GM19455 (cell line): ENCODE results near the gene CC2D1A.

ENCODE experiments used
- ATAC-seq: cut with Tn5 transposase; IDR thresholded peaks from one replicate; pipeline ENCODE4 v1.9.1; 2021; ENCODE audit not compliant: unreplicated experiment

Gene CC2D1A

DNA sequence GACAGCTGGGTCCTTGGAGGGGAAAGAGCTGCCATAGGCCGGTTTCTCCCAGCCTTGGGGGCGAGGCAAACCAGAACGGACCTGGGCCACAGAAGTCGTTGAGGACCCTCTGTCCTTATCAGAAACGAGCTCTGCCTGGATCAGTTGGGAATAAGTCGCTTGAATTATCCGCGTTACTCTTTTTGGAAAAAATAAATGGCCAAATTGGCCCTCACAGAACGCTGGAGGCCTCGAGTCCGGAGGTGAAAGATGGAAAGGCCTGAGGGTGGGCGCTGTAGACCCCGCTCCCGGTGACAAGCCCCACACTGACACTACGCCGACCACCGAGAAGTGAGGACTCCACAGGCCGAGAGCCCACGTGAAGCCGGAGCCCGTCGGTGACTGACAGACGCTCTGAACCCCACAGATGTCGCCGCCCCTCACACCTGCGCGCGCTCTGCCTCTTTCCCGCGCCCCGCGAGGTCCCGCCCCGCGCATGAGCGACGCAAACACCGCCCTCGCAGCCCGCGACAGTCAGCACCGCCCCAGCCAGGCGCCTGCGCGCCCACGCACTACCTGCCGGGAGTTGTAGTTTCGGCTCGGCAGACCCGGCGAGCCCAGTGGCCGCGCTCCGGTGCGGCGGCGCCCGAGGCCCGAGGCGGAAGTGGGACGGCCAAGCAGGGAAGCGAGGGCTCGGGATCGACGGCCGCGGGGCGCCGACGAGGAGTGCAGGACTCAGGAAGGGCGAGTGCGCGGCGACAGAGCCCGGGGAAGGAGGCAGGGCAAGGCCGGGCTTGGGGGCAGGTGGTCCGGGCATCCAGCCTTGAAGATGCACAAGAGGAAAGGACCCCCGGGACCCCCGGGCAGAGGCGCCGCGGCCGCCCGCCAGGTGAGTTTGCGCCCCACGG is at the start of gene CC2D1A, which contains the start of gene BRME1:
TSS of gene CC2D1A (plus strand) at position 568 of the 887 bp plus-strand sequence. CDS start at position 809, 241 bp downstream.
TSS of gene BRME1 (minus strand) at position 484 of the 887 bp plus-strand sequence. CDS start 1,225 bp downstream, outside the sequence.
- ATAC-seq: peak; percentile 79

DNA sequence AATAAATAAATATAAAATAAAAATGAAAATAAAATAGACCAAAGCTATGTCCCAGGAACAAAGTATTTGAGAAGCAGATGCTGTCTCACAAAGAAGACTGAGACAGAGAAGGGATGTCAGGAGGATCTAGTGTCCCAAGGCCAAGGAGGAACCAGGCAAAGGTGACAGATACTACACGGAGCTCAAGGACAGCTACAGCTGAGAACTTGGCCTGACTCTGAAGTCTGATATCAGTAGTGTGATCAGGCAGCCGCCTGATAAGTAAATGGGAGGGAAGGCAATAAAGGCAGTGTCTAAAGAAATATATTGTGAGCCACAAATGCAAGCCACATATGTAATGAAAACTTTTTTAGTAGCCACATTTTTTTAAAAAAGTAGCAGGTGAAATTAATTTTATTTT is 49.5 kb upstream of the CC2D1A start:
- ATAC-seq: no peak

DNA sequence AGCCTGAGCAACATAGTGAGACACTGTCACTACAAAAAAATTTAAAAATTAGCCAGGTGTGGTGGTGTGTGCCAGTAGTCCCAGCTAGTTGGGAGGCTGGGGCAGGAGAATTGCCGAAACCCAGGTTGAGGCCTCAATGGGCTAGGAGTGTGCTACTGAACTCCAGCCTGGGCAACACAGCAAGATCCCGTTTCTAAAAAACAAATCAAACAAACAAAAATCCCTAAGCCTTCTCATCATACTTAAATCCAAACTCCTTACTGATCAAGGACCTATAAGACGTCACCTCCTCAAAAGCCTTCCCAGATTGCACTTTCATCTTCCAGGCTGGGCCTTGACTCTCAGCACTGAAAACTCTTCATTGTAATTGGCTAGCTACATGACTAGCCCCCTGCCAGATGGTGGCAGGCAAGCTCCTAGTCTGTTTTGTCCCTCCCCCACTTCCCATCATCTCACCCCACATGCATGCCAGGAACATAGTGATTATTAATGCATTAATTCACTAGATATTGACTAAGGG is 46.6 kb upstream of the CC2D1A start:
- no peak for ATAC-seq

DNA sequence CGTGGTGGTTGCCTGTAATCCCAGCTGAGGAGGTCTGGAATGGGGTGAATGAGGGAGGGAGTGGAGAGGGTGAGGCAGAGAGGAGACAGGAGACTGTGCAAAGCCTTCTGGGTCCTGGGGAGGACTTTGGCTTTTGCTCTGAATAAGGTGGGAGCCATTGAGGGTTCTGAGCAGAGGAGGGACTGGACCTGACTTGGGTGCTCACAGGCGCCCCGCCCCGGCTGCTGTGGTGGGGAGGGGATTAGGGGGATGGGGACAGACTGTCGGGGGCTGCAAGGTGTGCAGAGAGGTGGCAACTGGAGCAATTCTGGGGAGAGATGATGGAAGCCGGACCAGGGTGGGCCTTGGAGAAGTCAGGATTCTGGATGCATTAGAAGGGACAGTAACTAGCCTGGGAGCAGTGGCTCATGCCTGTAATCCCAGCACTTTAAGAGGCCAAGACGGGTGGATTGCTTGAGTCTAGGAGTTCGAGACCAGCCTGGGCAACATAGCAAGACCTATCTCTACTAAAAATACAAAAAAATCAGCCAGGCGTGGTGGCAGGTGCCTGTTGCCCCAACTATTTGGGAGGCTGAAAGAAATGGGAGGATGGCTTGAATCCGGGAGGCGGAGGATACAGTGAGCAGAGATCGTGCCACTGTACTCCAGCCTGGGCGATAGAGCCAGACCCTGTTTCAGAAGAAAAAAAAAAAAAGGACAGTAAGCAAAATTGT is 45.2 kb upstream of the CC2D1A start:
- no peak for ATAC-seq

DNA sequence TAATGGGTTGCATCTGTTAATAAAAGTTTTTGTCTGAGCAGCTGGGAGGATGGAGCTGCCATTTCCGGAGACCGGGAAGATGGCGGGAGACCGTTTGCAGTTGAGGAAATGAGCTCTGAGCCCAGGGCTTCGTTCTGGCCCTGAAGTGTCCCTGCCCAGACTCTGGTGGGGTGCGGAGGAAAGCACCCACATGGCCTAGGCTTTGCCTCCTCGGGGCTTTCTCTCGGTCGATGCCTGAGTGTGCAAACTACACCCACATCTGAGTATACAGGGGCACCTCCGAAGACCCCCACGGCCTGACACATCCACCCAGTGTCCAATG is 44.6 kb upstream of the CC2D1A start:
- ATAC-seq: peak; percentile 26

DNA sequence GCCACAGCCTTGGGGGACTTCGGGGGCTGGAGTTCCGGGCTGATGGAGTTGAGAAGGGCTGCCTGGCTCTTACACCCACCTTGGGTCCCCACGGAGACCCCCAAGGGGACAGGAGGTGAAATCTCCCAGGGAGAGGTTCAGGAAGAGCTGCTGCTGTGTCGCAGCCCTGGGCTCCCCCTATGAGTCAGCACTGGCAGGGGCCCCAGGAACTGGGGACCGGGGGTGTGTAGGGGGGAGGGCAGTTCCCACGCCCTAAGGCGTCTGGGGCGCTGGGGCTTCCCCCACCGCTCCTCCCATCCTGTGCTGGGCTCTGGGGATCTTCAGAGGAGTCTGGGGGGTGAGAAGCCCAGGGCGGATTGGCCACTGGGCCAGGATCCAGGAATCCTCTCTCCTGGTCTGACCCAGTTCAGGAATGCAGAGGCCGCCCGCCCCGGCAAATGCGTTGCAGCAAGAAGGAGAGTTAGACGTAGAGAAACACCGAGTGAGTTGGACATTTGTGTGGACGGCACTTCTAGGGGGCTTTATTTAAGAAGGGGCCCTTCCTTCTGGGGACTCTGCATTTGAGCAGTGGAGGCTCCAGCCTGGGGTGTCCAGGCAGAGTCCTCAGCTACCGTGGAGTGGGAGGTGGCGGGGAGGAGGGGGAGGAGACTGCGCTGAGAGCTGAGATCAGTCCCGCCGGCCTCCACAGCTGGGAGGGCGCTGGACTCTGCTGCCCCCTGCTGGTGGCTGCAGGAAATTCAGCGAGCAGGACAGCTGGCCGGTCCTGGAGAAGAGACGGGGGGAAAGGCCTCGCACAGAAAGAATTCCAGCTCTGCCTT is 44.1 kb upstream of the CC2D1A start:
- peak; percentile 65 for ATAC-seq

DNA sequence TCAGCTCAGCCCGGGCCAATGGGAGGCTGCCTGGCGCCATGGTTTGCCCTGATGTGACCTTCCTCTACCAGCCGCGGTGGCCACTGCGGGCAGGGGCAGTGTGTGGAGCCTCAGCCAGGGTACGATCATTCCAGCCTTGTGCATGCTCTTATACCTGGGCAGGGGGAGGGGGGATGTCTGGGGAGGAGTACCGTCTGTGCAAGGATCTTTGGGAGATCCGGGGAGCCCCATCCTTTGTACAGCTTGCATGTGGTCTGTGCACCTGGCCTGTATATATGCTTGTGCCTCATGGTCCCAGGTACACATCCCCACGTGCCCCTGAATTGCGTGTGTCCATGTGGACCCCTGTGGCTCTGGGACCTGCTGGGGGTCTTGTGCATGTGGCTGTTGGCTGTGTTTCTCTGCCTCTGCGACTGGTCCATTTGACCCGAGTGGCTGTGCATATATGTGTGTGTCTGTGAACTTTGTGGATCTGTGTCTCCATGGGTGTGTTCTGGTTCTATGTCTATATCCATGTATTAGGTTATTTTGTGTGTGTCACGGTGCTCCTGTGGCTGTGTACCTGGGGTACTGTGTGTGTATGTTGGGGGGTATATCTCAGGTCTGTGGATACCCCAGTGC is 41.8 kb upstream of the CC2D1A start:
- no peak for ATAC-seq

DNA sequence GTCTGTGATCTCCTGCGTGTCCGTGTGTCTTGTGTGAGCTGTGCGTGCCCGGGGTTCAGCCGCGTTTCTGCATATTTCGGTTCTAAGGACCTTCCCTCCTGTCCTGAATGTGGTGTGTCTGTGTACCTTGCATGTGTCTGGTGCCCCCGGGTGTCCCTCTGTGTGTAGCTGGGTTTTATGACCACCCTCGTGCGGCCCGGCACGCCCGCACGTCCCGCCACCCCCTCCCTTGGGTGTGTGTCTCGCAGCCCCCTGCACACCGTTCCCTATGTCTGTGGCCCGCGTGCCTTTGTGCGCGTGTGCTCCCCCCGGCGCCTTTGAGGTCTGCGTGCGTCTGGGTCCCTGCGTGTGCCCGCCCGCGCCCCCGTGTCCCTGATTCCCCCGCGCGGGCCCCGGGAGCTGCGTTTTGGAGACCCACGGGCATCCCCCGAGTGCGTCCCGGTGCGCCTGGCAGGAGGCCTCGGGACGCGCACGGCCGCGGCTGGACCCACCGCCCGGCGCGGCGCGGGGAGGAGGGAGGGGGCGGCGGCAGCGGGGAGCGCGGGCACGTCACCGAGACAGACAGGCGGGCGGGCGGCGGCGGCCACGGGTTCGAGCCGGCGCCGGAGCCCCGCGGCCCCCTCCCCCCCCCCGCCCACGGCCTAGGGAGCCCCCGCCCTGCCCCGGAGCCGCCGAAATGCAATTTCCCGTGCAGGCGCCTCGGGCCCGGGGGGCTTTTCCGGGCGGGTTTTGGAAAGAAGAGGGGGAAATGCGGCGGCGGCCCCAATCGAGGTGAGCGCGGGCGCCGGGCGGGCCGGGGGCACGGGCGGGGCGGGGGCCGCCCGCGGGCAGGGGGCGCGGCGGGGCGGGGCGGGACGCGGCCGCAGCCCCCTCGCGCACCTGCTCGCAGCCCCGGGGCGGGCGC is 41.1 kb upstream of the CC2D1A start:
- ATAC-seq: no peak

DNA sequence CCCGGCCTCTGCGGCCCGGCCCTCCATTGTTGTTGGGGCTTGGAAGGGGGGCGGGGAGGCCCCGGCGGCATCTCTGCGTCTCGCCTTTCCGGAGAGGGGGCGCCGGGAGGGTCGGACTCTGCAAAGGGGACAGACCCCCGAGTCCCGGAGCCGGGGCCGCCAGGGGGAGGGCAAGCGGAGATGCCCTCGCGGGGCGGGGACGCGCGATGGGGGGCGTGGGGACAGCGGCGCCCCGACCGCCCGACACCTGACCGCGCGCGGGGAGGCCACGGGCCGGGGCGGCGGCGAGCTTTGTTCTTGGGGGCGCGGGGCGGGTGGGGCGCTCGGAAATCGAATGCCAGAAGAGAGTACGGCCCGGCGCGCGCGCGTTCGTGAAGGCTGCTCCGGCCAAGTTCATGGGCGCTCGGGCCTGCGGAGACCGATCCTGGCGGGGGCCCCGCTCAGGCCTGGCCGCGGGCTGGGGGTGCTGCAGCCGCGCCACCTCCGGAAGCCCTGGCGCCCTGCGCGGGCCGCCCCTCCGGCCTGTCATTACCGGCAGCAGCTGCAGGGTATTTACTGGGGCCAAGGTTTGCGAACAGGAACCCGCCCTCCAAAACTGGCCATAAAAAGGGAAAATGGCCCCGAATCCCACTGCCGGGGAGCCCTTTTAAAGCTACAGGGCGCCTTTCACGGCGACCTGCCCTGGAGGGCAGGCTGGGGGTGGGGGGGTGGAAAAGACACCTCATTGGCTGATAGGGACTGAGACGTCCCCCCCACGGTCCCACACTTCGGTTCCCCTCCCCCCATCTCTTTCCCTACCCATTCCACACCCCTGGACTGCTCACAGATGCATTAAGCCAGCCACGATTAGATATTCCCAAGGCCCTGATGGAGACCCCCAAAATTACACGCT is 40.2 kb upstream of the CC2D1A start:
- no peak for ATAC-seq

DNA sequence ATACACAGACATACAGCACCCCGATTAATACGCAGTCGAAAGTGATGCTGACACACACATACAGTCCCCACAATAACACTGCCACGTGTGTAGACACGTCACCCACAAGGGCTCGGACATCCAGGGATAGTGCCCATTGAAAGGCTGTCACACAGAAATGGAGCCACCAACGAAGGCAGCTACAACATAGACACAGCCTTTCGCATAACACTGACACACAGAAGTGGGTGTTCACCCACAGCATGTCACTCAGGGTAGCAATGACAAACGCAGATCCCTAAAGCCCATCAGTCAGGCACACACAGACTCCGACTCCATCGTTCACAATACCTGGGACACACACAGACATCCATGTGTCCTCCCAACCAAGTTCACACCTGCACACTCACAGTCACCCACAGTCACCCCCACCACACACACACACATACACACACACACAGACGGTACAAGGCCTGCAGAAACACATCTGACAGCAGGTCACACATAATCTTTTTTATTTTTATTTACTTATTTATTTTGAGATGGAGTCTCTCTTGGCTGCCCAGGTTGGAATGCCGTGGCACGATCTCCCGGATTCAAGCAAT is 39.4 kb upstream of the CC2D1A start:
- no peak for ATAC-seq

DNA sequence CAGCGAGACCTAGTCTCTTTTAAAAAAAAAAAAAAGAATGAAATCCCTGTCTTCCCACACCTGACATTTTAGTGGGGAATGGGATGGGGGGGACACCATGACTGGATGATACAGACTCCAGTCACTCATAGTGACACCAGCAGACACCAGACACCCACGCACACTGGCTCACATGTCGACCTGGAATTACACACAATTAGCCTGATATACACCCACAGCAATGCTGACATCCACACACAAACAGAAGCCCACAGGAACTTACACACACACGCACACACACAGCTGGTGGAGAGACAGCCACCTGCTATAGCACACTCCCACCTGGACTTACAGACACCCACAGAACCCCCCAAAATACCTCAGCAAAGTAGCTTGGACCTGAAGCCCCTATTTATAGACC is 37.3 kb upstream of the CC2D1A start:
- ATAC-seq: no peak

DNA sequence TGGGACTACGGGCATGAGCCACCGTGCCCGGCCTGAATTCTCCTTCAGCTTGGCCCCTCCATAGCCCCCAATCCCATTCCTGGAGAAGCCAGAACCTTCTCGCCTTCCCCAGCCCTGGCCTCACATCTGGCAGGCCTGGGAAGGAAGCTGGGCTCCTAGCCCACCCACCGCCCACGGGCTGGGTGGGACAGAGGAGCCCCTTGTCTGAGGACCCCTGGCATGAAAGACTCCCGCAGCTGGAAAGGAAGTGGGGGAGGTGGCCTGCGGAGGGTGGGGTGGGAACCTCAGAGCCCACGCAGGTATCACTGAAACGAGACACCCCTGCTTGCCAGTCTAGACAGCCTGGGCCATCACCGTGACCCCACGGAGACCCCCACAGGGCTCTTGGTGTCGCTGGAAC is 36.7 kb upstream of the CC2D1A start:
- ATAC-seq: no peak

DNA sequence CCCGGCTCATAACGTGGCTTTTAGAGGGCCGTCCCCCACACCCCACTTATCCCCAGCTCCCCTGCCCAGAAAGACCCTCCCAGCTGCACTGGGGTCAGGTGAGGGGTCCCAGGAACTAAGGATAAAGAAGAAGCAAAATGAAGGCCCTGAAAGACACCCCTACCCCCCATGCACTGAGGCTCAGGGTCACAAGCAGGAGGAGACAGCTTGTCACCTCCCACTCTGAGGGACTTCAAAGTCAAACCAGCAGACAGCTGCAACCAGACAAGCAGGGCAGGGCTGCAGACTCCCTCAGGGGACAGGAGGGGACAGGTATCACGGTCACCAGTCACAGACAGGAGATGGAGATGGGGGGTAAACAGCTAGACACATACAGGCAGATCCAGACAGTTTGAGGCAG is 35.1 kb upstream of the CC2D1A start:
- no peak for ATAC-seq

DNA sequence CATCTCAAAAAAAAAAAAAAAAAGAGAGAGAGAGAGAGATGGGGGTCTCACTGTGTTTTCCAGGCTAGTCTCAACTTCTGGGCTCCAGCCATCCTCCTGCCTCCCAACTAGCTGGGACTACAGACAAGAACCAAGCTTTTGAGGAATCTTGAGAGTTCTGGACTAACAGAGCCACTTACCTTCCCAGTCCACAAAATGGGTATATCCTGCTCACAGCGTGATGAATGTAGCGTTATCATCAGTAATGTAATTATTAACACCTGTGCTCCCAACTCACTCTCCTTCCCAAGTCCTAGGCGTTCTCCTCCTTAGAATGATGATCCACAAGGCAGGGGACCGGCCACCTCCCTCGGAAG is 33.7 kb upstream of the CC2D1A start:
- ATAC-seq: no peak

DNA sequence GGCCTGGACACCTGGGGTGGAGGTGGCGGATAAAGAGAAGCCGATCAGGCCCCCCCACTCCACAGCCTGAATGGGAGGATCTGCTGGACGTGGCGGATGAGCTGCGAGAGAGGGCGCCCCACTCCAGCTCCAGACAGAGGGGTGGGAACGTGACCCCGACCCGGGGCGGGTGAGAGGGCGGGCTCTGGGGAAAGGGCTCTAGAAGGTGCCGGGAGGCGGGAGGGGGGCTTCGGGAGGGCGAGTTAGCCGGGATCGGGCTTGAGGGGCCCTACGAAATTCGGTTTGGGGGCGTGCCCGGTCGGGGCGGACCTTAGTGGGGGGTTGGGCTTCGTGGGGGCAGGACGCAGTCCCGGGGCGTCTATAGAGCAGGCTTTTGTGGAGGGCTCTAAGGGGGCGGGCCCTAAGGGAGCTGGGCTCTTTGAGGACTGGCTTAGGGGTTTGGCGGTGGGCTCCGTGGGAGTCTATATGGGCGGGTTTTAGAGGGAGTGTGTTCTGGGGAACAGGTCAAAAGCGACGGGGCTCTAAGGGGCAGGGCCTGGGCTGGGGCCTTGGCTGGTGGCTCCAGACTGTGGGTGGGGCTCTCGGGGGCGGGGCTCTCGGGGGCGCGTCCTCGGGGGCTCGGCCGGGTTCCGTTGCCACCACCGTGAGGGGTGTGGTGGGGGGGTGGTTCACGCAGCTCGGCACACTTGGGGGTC is 33.2 kb upstream of the CC2D1A start:
- no peak for ATAC-seq

DNA sequence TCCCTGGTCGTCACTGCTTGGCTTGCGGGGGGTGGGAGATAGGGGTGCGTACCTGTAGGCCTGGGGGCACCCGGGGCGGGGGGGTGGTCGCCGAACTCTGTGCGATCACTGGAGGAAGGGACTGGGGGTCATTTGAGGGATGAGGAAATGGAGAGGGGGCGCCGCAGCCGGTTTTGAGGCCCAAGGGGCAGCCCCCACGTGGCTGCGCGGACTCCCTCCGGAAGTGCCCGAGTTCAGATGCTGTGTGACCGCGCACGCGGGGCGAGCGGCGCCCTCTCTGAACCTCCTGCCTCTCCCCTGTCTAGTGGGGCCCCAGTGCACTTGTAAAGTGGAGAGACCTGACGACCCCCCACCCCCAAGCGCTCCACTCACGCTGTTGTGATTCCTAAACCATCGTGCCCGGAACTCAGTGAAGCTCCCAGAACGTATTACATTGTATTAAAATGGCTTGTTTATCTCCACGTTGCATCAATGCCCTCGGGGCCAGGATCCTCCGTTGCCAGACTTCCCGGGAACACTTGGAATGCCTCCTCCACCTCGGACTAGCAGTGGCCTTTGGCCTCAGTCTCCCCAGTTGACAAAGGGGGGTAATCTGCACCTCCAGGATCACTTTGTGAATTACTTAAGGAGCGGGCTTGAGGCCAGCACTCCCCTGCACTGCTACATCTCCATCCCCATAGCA is 32.0 kb upstream of the CC2D1A start:
- no peak for ATAC-seq

DNA sequence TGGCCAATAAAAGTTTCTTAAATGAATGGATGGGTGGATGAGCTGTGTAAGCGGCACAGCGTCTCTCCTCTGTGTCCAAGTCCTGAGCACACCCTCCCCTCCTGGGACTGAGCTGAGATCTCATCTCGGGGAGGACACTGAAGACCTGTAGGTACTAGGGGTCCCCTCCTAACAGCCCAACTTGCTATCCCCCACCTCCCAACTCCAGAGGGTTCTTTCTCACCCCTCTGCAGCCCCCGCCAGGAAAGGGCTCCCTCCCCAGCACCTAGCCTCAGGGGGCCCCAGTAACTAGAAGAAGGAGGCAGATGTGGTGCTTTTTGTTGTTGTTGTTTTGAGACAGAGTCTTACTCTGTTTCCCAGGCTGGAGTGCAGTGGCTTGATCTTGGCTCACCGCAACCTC is 30.2 kb upstream of the CC2D1A start:
- ATAC-seq: no peak
